Activated CD4-positive, alpha-beta T cell treated with anti-CD3 and anti-CD28 coated beads for 1 hour (primary cell): ENCODE results near the gene MILR1.
"Not testable (repeated sequence)": the region's sequence is repeated elsewhere in the genome, so short reads cannot be mapped to it uniquely, and the experiment has no call there.

ENCODE experiments used
- DNase-seq: peaks from one replicate; pipeline ENCODE4 v3.0.0-alpha.2; 2020

Gene MILR1

DNA sequence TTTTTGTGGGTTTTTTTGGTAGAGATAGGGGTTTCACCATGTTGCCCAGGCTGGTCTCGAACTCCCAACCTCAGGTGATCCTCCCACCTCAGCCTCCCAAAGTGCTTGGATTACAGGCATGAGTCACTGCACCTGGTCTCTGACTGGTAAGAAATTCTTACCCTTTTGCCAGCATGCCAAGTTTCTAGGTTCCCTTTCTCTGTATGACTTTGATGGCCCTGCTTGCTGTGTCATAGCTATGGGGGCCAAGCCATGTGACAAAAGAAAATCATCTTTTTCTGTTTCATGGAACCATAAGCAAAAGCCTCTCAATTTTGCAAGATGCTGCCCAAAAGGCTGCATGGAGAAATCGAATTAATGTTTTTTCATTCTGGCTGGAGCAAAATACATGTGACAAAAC, 18.9 kb upstream of the MILR1 start:
- not testable (repeated sequence) for DNase-seq

- DNase-seq, result no peak
These were observed 17.4 kb upstream of the MILR1 start for GRCh38 chr17:64431534-64431933.

DNA sequence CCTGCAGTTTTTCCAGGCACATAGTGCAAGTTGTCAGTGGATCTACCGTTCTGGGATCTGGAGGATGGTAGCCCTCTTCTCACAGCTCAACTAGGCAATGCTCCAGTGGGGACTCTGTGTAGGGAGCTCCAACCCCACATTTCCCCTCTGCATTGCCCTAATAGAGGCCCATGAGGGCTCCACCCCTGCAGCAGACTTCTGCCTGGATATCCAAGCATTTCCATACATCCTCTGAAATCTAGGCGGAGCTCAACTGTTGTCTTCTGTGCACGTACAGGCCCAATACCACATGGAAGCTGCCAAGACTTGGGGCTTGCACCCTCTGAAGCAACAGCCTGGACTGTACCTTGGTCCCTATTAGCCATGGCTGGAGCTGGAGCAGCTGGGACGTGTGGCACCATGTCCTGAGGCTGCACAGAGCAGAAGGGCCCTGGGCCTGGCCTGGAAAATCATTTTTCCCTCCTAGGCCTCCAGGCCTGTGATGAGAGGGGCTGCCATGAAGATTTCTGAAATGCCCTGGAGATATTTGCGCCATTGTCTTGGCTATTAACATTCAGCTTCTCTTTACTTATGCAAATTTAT, 10.9 kb upstream of the MILR1 start:
- DNase-seq, result no peak

DNA sequence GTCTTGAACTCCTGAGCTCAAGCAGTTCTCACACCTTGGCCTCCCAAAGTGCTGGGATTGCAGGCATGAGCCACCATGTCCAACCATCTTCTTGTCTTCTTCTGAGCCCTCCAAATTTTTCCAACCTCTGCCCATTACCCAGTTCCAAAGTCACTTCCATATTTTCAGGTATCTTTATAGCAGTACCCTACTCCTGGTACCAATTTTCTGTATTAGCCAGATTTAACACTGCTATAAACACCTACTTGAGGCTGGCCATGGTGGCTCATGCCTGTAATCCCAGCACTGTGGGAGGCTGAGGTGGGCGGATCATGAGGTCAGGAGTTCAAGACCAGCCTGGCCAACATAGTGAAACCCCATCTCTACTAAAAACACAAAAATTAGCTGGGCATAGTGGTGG, 9.4 kb upstream of the MILR1 start:
- DNase-seq, result not testable (repeated sequence)

- no peak for DNase-seq
These were observed 9.0 kb upstream of the MILR1 start for GRCh38 chr17:64439956-64440355.

DNA sequence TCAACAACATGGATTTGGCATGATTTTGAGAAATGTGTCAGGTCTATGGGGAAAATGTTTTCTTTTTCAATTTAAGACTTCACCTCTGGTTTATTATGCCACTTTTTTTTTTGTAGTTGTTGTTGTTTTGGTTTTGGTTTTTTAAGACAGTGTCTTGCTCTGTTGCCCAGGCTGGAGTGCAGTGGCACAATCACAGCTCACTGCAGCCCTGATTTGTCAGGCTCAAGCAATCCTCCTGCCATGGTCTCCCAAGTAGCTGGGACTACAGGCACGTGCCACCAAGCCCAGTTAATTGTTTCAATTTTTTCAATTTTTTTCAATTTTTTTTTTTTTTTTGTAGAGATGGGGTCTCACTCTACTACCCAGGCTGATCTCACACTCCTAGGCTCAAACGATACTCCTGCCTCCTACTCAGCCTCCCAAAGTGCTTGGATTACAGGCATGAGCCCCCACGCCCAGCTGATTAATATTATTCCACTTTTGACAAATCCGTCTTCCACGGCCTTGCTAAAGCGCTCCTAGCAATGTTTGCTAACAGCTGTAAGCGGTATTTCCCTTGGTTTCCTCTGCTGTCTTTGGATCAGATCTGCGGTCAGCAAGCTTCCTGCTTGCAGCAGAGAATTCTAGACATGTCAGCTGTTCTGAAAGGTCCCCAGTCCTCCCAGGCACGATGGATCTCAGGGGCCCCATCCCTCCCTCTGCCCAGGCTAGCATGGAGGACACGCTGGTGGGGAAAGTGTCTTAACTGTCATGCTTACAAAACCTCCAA, 7.0 kb upstream of the MILR1 start:
- DNase-seq, result no peak

GRCh38 chr17:64442541-64442971, 6.4 kb upstream of the MILR1 start:
- DNase-seq, result no peak

DNA sequence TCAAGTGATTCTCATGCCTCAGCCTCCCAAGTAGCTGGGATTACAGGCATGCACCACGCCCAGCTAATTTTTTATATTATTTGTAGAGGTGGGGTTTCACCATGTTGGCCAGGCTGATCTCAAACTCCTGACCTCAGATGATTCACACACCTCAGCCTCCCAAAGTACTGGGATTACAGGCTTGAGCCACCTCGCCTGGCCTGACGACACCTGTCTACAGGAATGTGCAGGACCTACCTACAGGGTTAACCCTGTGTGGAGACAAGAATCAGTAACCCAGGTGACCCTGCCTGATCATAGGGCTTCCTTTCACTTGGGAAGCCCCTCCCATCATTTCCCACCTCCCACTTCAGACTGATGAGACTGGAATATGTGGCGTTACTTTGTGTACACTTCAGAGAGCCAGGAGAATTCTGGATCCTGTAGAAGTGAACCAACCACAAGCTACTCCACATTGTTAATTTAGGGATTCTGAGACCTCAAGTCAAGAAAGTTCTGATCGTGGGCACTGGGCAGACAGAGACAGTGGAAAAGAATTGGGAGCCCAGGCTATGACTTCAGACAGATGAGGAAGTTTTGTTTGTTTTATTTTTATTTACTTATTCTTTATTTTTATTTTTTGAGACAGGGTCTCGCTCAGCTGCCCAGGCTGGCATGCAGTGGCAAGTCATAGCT, 5.7 kb upstream of the MILR1 start:
- DNase-seq, result no peak

DNA sequence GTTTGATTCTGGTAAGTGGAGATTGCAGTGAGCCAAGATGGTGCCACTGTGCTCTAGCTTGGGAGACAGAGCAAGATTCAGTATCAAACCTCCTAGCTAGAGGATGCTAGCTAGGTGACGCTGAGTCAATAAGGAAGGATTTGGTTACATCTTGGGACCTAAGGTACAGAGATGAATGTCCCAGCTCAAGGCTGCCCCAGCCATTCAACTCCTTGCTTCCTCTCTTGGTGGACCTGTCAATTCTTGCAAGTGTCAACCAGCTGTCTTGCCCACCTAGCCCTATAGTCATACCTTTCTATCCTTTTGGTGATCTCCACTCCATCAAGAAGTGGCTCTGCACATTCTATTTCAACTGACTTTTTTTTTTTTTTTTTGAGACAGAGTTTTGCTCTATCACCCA, 1.4 kb upstream of the MILR1 start:
- no peak for DNase-seq

GRCh38 chr17:64449545-64449944, 630 bp downstream of the MILR1 start:
- no peak for DNase-seq

DNA sequence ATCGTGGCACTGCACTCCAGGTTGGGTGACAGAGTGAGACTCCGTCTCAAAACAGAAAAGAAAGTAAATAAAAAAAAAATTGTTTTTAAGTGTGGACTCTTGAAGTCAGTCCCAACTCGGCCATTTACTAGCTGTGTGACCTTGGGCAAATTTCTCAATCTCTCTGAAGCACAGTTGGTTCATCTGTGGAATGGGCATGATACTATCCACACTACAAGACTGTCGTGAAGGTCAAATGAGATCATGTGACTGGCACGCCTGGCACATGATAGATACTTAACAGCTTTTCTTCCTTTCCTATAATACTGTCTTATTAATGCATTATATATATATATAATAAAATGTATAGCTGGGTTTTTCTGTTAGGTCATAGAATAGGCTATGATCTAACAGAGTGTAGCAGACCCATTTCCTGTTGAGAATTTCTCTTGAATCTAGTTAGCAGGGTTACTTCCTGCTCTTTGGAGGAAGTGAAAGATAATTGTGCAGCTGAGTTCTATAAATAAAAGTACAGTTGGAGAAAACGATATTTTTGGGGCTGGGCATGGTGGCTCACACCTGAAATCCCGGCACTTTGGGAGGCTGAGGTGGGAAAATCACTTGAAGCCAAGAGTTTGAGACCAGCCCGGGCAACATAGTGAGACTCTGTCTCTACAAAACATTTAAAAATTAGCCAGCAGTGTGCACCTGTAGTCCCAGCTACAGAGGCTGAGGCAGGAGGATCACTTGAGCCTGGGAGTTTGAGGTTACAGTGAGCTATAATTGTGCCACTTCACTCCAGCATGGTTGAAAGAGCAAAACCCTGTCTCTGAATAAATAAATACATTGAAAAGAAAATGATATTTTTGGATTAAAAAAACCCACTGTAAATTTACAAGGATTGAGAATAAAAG, 7.3 kb downstream of the MILR1 start:
- DNase-seq, result no peak

DNA sequence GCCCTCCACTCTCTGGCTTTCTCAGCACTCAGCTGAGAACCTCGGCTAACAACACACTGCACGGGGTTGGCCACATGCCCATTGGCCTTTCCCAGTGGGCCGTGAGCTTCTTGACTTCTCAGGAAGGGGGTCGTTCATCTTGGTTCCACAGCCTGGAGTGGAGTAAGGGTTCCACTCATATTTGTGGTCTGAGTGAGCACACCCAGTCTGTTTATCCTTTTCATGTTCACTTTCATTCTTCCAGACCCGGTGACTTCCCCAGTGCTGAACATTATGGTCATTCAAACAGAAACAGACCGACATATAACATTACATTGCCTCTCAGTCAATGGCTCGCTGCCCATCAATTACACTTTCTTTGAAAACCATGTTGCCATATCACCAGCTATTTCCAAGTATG, 8.2 kb downstream of the MILR1 start:
- DNase-seq, result no peak

DNA sequence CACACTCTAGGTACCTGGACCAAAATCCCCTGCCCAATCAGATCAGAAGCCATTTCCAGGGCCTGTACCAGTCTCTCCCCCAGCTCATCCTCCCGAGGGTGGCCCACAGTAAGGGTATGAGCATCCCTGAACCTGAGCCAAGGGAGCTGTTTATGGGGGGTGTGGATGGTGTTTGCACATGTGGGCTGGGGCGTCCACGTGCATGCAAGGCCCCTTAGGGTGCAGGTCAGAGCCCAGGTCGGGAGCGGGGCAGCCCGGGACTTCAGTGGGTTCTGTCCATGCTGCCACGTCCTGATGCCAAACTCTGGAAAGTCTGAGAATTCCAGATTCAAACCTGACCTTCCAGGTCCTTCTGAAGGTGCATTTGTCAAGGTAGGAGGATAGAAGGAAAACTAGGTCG, 9.8 kb downstream of the MILR1 start:
- DNase-seq, result no peak

- no peak for DNase-seq
These were observed 10.4 kb downstream of the MILR1 start for GRCh38 chr17:64459284-64459747.

GRCh38 chr17:64459818-64460217, 10.9 kb downstream of the MILR1 start:
- not testable (repeated sequence) for DNase-seq

- no peak for DNase-seq
These were observed 12.0 kb downstream of the MILR1 start for GRCh38 chr17:64460955-64461354.

- DNase-seq, result no peak
These were observed 12.9 kb downstream of the MILR1 start for GRCh38 chr17:64461788-64462187.

DNA sequence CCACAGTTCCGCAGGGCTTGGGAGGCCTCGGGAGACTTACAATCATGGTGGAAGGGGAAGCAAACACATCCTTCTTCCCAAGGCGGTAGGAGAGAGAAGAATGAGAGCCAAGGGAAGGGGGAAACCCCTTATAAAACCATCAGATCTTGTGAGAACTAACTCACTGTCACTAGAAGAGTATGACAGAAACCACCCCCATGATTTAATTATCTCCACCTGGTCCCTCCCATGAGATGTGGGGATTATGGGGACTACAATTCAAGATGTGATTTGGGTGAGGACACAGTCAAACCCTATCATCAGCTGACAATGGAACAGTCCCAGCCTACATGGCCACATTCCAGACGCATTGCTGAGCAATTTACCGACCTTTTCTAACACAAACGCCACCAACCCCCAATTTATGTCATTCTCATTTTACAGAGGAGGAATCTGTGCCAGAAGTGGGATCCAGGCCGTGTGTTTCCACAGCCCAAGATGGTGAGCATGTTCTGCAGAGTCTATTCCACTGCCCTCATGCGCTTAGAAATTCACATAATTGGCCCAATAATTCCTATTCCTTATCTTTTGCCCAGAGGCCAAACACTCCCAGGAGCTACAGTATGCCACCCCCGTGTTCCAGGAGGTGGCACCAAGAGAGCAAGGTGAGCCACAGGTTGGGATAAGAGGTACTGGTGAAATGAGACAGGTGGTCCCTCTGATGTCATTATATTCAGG, 17.3 kb downstream of the MILR1 start:
- DNase-seq, result no peak

DNA sequence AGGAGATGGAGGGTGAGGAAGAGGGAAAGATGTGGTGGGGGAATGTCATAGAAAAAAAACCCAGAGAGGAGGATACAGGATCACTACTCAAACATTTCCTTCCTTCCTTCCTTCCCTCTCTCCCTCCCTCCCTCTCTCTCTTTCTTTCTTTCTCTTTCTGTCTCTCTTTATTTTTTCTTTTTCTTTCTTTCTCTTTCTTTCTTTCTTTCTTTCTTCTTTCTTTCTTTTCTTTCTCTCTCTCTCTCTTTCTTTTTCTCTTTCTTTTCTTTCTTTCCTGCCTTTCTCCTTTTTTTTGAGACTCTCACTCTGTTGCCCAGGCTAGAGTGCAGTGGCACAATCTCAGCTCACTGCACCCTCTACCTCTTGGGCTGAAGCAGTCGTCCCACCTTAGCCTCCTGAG, 17.9 kb downstream of the MILR1 start:
- not testable (repeated sequence) for DNase-seq

DNA sequence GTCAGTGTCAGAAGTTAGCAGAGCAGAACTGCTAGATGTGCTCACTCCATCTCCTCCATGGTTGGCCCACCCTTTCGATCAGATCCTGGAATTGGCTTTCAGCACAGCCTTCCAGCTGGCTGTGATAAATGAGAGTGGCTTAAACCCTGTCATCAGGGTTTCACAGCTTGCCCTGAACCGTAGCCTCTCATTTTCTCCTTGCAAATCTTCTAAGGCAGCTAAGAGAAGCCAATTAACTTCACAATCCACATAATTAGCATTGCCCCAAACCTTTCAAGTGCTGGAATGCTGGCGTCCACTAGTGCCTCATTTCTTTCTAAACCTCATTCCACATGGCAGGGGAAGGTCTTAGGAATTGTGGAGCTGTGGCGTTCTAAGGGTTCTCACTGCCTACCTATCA, 21.7 kb downstream of the MILR1 start:
- no peak for DNase-seq

DNA sequence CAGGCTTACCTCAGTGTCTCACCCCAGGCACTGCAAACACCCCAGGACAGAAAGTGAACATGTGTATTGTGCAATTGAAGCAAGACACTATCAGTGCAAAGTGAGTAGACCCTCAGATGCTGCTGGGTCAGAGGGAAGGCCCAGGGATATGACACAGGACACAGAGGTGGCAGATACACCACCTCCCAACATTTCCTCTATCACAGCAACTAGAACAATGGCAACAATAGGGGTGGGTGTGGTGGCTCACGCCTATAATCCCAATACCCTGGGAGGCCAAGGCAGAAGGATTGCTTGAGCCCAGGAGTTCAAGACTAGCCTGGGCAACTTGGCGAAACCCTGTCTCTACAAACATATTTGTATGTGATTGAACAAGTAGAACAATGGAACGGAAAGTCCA, 22.5 kb downstream of the MILR1 start:
- no peak for DNase-seq

DNA sequence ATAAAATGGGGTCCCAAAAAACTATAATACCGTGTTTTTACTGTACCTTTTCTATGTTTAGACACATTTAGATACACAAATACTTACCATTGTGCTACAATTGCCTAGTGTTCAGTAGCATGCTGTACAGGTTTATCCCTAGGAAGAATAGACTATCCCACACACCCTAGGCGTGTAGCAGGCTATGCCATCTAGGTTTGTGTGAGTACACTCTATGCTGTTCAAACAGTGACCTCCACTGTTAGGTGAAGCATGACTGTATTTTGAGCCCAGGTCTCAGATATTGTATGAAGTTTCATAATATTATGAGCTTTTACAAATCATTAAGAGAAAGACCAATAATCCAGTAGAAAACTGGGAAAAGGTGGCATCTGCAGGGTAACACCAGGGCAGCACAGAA, 23.6 kb downstream of the MILR1 start:
- no peak for DNase-seq
